OCI-LY3 (cell line): Measurements from ENCODE around the gene NEDD8.
"Not testable (repeated sequence)": the region's sequence is repeated elsewhere in the genome, so short reads cannot be mapped to it uniquely, and the experiment has no call there.

Experiments used
- H2AFZ ChIP-seq: fragments of 200-600, 300-600 bp; shearing (Covaris generic); 2 replicates; pipeline ENCODE4 v1.6.0; 2014; ENCODE audit warnings: antibody characterized with exemption, low read depth, low read length
- H3K27ac ChIP-seq: fragments of 200-600, 300-600 bp; sonication (generic); 2 replicates; pipeline ENCODE4 v1.5.1; 2014; ENCODE audit warnings: mild to moderate bottlenecking, low read length, moderate library complexity, mixed read lengths
- H3K27me3 ChIP-seq: fragments of 200-600, 300-600 bp; sonication (generic); 2 replicates; pipeline ENCODE4 v1.6.1; 2014; ENCODE audit warnings: low read depth, low read length, mixed read lengths
- H3K36me3 ChIP-seq: fragments of 200-600, 300-600 bp; sonication (generic); replicated peaks from 2 replicates; pipeline ENCODE3; 2014; ENCODE audit warnings: low read depth, low read length, mixed read lengths
- H3K4me1 ChIP-seq: fragments of 300-600, 200-600 bp; sonication (generic); 2 replicates; pipeline ENCODE4 v1.6.1; 2014; ENCODE audit warnings: low read length, mixed read lengths
- H3K4me2 ChIP-seq: fragments of 200-600, 300-600 bp; sonication (generic); 2 replicates; pipeline ENCODE4 v1.6.1; 2014; ENCODE audit warnings: low read length, mixed read lengths
- H3K4me3 ChIP-seq: fragments of 300-600, 200-600 bp; sonication (generic); 2 replicates; pipeline ENCODE4 v1.5.1; 2014; ENCODE audit warnings: antibody characterized with exemption, mild to moderate bottlenecking, low read length, moderate library complexity
- H3K79me2 ChIP-seq: fragments of 300-600, 200-600 bp; shearing (Covaris generic); 2 replicates; pipeline ENCODE4 v1.6.1; 2014; ENCODE audit warnings: mild to moderate bottlenecking, low read length, mixed read lengths
- H3K9ac ChIP-seq: fragments of 300-600, 200-600 bp; shearing (Covaris generic); 2 replicates; pipeline ENCODE4 v1.6.0; 2014; ENCODE audit warnings: mild to moderate bottlenecking, low read length, moderate library complexity
- H3K9me3 ChIP-seq: fragments of 200-600, 300-600 bp; shearing (Covaris generic); 2 replicates; pipeline ENCODE4 v1.6.1; 2014; ENCODE audit warnings: low read length, mixed read lengths; ENCODE audit not compliant: insufficient read depth
- H4K20me1 ChIP-seq: fragments of 200-600, 300-600 bp; sonication (generic); 2 replicates; pipeline ENCODE4 v1.6.1; 2016; ENCODE audit warnings: low read length, mixed read lengths; ENCODE audit not compliant: insufficient read depth
- EZH2phosphoT487 ChIP-seq: fragments of 200-600 bp; shearing (Covaris generic); IDR thresholded peaks from 2 replicates; pipeline ENCODE4 v1.6.1; 2018; ENCODE audit warnings: antibody characterized with exemption, mixed run types, low read depth
- TF ChIP-seq, protein P1 (sequence below): fragments of 200-600, 300-600 bp; sonication (generic); IDR thresholded peaks from 2 replicates; pipeline ENCODE4 v1.5.1; 2014; ENCODE audit warnings: antibody characterized with exemption, low read length, low read depth

The NEDD8 gene

GRCh38 chr14:24231263-24232120 is 675 bp downstream of the NEDD8 start:
- Histone ChIP-seq H3K4me3 (peak overlapping the region; percentile 83), H4K20me1 (no peaks in the 10 kb centered on the region), H3K4me1 (peaks cover 13% of the 10 kb centered on the region), H2AFZ (0 out of 2 replicates have a peak overlapping the region, but pooled peaks have one; percentile 93), H3K36me3 (peaks cover 8% of the 10 kb centered on the region), H3K9me3 (no peaks in the 10 kb centered on the region), H3K4me2 (peak overlapping the region; percentile 79), H3K27ac (peak overlapping the region; percentile 75), H3K27me3 (no peaks in the 10 kb centered on the region), H3K79me2 (peaks cover 47% of the 10 kb centered on the region), H3K9ac (peak overlapping the region; percentile 75)
- TF ChIP-seq EZH2phosphoT487, result no peak
- TF ChIP-seq, protein P1, sequence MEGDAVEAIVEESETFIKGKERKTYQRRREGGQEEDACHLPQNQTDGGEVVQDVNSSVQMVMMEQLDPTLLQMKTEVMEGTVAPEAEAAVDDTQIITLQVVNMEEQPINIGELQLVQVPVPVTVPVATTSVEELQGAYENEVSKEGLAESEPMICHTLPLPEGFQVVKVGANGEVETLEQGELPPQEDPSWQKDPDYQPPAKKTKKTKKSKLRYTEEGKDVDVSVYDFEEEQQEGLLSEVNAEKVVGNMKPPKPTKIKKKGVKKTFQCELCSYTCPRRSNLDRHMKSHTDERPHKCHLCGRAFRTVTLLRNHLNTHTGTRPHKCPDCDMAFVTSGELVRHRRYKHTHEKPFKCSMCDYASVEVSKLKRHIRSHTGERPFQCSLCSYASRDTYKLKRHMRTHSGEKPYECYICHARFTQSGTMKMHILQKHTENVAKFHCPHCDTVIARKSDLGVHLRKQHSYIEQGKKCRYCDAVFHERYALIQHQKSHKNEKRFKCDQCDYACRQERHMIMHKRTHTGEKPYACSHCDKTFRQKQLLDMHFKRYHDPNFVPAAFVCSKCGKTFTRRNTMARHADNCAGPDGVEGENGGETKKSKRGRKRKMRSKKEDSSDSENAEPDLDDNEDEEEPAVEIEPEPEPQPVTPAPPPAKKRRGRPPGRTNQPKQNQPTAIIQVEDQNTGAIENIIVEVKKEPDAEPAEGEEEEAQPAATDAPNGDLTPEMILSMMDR, result no peak

- no peak overlapping the region for H3K4me2 ChIP-seq
- no peaks in the 10 kb centered on the region for H4K20me1 ChIP-seq
- no peaks in the 10 kb centered on the region for H3K27me3 ChIP-seq
- no peak overlapping the region for H3K4me3 ChIP-seq
- H2AFZ ChIP-seq, result no peak overlapping the region
- peaks cover 4% of the 10 kb centered on the region for H3K36me3 ChIP-seq
- H3K9ac ChIP-seq, result no peak overlapping the region
- H3K27ac ChIP-seq, result no peak overlapping the region
- TF ChIP-seq, protein P1, result no peak
- TF ChIP-seq EZH2phosphoT487, result no peak
- H3K79me2 ChIP-seq, result peaks cover 67% of the 10 kb centered on the region
- no peaks in the 10 kb centered on the region for H3K9me3 ChIP-seq
- H3K4me1 ChIP-seq, result peaks cover 13% of the 10 kb centered on the region
These were observed 3.3 kb downstream of the NEDD8 start for GRCh38 chr14:24228902-24229301.

- H2AFZ ChIP-seq, result no peak overlapping the region
- no peak overlapping the region for H3K9ac ChIP-seq
- no peaks in the 10 kb centered on the region for H3K9me3 ChIP-seq
- no peak overlapping the region for H3K4me3 ChIP-seq
- no peak overlapping the region for H3K27ac ChIP-seq
- TF ChIP-seq, protein P1, result no peak
- no peak for TF ChIP-seq EZH2phosphoT487
- H3K27me3 ChIP-seq, result no peaks in the 10 kb centered on the region
- H3K4me2 ChIP-seq, result no peak overlapping the region
- H3K4me1 ChIP-seq, result peaks cover 6% of the 10 kb centered on the region
- H4K20me1 ChIP-seq, result no peaks in the 10 kb centered on the region
- H3K79me2 ChIP-seq, result peaks cover 65% of the 10 kb centered on the region
- peaks cover 4% of the 10 kb centered on the region for H3K36me3 ChIP-seq
These were observed 5.7 kb downstream of the NEDD8 start for GRCh38 chr14:24226473-24226872.

GRCh38 chr14:24224618-24225071 is 7.5 kb downstream of the NEDD8 start:
- Histone ChIP-seq H2AFZ (no peak overlapping the region), H3K4me3 (no peak overlapping the region), H3K36me3 (peaks cover 4% of the 10 kb centered on the region), H3K4me2 (no peak overlapping the region), H3K27me3 (no peaks in the 10 kb centered on the region), H3K79me2 (peaks cover 62% of the 10 kb centered on the region), H3K9me3 (no peaks in the 10 kb centered on the region), H3K4me1 (no peaks in the 10 kb centered on the region), H4K20me1 (no peaks in the 10 kb centered on the region), H3K27ac (no peak overlapping the region), H3K9ac (no peak overlapping the region)
- TF ChIP-seq EZH2phosphoT487, result no peak
- TF ChIP-seq, protein P1, result no peak

DNA sequence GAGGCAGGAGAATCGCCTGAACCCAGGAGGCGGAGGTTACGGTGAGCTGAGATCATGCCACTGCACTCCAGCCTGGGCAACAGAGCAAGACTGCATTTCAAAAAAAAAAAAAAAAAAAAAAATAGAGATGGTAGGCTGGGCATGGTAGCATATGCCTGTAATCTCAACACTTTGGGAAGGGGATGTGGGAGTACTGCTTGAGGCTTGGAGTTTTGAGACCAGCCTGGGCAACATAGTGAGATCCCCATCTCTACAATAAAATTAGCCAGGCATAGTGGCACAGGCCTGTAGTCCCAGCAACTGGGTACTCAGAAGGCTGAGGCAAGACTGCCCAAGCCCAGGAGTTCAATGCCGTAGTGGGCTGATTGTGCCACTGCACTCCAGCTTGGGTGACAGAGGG is 9.2 kb downstream of the NEDD8 start:
- not testable (repeated sequence) for H3K27ac ChIP-seq, H3K36me3 ChIP-seq, H2AFZ ChIP-seq, H3K9ac ChIP-seq, H3K27me3 ChIP-seq, H3K4me1 ChIP-seq, H4K20me1 ChIP-seq, H3K4me2 ChIP-seq, H3K4me3 ChIP-seq, H3K9me3 ChIP-seq
- peaks cover 56% of the 10 kb centered on the region for H3K79me2 ChIP-seq
